HL-60 (cell line): ENCODE data around the gene CITED1.

Source experiments
- CTCF ChIP-seq: IDR thresholded peaks from one replicate; pipeline ENCODE4 v1.5.1; 2011; ENCODE audit warnings: low read length, control low read depth, inconsistent platforms; ENCODE audit not compliant: insufficient read depth
- GABPA ChIP-seq: IDR thresholded peaks from 2 replicates; pipeline ENCODE4 v1.6.1; 2012; ENCODE audit warnings: low read depth
- POLR2AphosphoS5 ChIP-seq: IDR thresholded peaks from 2 replicates; pipeline ENCODE4 v1.6.1; 2012; ENCODE audit warnings: low read depth
- REST ChIP-seq: IDR thresholded peaks from 2 replicates; pipeline ENCODE4 v1.6.1; 2012; ENCODE audit warnings: low read depth; ENCODE audit not compliant: insufficient replicate concordance

- TF ChIP-seq POLR2AphosphoS5 = no peak
- no peak for TF ChIP-seq CTCF
- no peak for TF ChIP-seq GABPA
- TF ChIP-seq REST = no peak
Observed at GRCh38 chrX:72308566-72309296, 3.0 kb upstream of the CITED1 start.
